ENCODE measurements around the gene TFIP11. TPM values are rescaled to one million over a fixed set of nuclear protein-coding genes. Genes with fewer than 3 reads are reported as not detected.

The TFIP11 gene
- total and polyA plus RNA-seq, 2 of the 13 experiments (the other 11 are each of a cell fraction or from before 2014, with no cell fraction given) = 15.4 to 22.8 TPM

- WGBS (ENCODE audit: low lambda C conversion rate) = no CpG with 5 or more reads among the region's 3 CpGs
- H3K4me2 ChIP-seq (ENCODE audit: low read depth, low read length) = no peak overlapping the region
- H3K27ac ChIP-seq (ENCODE audit: extremely low read length, insufficient read depth, low read length) = no peak overlapping the region
- H2AFZ ChIP-seq (ENCODE audit: low read length) = no peak overlapping the region
- ChIA-PET CTCF (ENCODE audit: low intra/inter-chr PET ratio, low total read pairs) (no interaction called here), POLR2A (no interaction called here)
- no peak for ATAC-seq
- H3K79me2 ChIP-seq (ENCODE audit: insufficient read depth, low read length) = no peaks in the 10 kb centered on the region
- in situ Hi-C loops (cut with HindIII; ENCODE audit: extremely low pct_ligation_motif_present, low pct_unique_long_range_greater_than_20kb) = no loop called here
- peaks cover 3 to 7% of the 10 kb centered on the region in 2 experiments; a peak in 3 of 5 replicates for H3K36me3 ChIP-seq (replicated peaks in 1 of 2; ENCODE audit: control insufficient read depth in 1 of 2, insufficient read depth in 2 of 2, low read length in 2 of 2)
- TF ChIP-seq TOE1 (CRISPR knock-in tag; IDR thresholded peaks at IDR 0.05) = no peak
- TF ChIP-seq ZNF704 (CRISPR knock-in tag; IDR thresholded peaks at IDR 0.05; ENCODE audit: borderline replicate concordance) = no peak
- no peak for TF ChIP-seq PRMT3 (CRISPR knock-in tag; IDR thresholded peaks at IDR 0.05; ENCODE audit: borderline replicate concordance, low read depth)
- no peak for TF ChIP-seq NFIB (CRISPR knock-in tag; IDR thresholded peaks at IDR 0.05; ENCODE audit: borderline replicate concordance)
- TF ChIP-seq HOXA7 (CRISPR knock-in tag; IDR thresholded peaks at IDR 0.05) = no peak
- no peak for TF ChIP-seq ZHX2 (IDR thresholded peaks at IDR 0.05; ENCODE audit: low read depth)
- TF ChIP-seq ZHX2 (CRISPR knock-in tag; IDR thresholded peaks at IDR 0.05; ENCODE audit: borderline replicate concordance) = no peak
- no peak for TF ChIP-seq KLF6 (CRISPR knock-in tag; IDR thresholded peaks at IDR 0.05)
- H3K9me3 ChIP-seq (ENCODE audit: low read length) = no peaks in the 10 kb centered on the region
- no peak for DNase-seq (ENCODE audit: low spot score)
- H3K9ac ChIP-seq (ENCODE audit: insufficient read depth, low read depth, low read length) = no peak overlapping the region
- no peak for FAIRE-seq
- H3K4me1 ChIP-seq (ENCODE audit: insufficient read depth, low read length) = peaks cover 8% of the 10 kb centered on the region
- BruUV-seq (replicated peaks) = no TSS peak
- no peaks in the 10 kb centered on the region for H4K20me1 ChIP-seq (ENCODE audit: insufficient read depth, low read length)
- intact Hi-C loops (cut with micrococcal nuclease; ENCODE audit: unreplicated experiment) = no loop called here
- no peaks in the 10 kb centered on the region for H3K27me3 ChIP-seq (ENCODE audit: control insufficient read depth in 1 of 2, insufficient read depth in 2 of 2, low read length in 2 of 2)
- no peak overlapping the region for H3K4me3 ChIP-seq (replicated peaks in 1 of 3; ENCODE audit: insufficient read depth in 1 of 3, low read depth in 2 of 3, low read length in 3 of 3)
Measured at GRCh38 chr22:26542831-26543230, 30.6 kb upstream of the TFIP11 start.

All from HepG2 (cell line).